ENCODE data around the gene DLG1.
"Not testable (repeated sequence)": the region's sequence is repeated elsewhere in the genome, so short reads cannot be mapped to it uniquely, and the experiment has no call there.

Gene DLG1

DNA sequence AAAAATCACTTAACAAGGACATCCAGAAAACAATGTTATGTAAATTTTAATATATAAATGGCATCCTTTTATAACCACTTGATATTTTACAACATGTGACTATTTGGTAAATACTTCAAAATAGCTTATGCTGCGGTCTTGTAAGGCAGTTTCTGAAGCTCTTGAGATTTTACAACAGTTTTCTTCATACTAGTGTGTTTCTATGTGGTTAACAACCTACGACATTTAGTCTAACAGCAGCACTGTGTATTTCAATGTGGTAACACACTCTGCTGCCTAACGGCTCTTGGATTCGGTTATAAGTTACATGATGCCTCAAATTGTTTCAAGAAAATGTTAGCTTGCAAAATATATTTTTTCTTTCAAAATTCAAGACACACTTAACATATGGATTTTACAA lies 255.9 kb downstream of the DLG1 start:
- TF ChIP-seq, protein P1, sequence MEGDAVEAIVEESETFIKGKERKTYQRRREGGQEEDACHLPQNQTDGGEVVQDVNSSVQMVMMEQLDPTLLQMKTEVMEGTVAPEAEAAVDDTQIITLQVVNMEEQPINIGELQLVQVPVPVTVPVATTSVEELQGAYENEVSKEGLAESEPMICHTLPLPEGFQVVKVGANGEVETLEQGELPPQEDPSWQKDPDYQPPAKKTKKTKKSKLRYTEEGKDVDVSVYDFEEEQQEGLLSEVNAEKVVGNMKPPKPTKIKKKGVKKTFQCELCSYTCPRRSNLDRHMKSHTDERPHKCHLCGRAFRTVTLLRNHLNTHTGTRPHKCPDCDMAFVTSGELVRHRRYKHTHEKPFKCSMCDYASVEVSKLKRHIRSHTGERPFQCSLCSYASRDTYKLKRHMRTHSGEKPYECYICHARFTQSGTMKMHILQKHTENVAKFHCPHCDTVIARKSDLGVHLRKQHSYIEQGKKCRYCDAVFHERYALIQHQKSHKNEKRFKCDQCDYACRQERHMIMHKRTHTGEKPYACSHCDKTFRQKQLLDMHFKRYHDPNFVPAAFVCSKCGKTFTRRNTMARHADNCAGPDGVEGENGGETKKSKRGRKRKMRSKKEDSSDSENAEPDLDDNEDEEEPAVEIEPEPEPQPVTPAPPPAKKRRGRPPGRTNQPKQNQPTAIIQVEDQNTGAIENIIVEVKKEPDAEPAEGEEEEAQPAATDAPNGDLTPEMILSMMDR (conservative IDR thresholded peaks at IDR 0.05; ENCODE audit: low read length): no peak
- DNase-seq (ENCODE audit: low read depth): no peak
- no peak overlapping the region for H3K4me3 ChIP-seq (ENCODE audit: low read length)

DNA sequence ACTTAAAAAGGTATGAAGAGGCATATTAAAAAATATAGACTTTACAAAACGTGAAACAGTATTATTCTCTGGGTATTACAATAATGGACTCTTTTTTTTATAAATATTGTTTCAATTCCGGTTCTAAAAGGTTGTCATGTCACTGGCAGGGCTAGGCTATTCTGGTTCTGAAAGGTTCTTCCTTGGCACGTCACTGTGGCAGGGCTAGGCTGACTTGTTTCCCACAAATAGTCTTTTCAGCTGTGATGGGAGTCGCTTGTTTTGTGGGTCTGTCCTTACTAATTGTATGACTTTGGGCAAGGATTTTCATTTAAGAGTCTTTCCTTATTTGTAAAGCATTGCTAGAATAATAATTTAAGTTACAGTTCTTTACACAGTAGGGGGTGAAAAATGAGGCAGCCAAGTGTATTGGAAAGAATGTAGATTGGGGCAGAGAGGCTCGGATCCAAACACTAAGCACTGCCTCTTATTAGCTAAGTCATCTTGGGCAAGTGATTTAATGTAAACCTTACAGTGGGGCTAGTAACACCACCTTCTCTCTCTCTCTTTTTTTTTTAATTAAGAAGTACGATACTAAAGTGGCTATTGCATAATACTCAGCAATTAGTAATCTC lies 256.4 kb downstream of the DLG1 start:
- TF ChIP-seq, protein P1 (conservative IDR thresholded peaks at IDR 0.05; ENCODE audit: low read length): no peak
- no peak for DNase-seq (ENCODE audit: low read depth)
- no peak overlapping the region for H3K4me3 ChIP-seq (ENCODE audit: low read length)

DNA sequence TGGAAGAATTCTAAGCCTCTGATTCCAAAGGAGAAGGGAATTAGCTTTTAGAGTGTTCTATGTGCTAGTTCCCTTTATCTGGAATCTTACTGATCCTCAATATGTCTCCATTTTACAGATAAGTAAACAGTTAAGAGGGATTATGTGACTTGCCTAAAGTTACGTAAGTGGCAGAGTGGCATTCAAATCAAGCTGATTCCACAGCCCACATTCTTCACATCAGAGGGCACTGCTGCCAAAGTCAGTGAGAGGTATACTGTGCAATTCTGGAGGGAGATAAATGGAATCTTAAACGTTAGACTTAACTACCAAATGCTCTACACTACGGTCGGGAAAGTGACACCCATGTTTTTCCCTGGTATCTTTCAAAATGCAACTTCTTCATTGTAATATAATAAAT lies 257.8 kb downstream of the DLG1 start:
- DNase-seq (ENCODE audit: low read depth): no peak
- H3K4me3 ChIP-seq (ENCODE audit: low read length): no peak overlapping the region
- TF ChIP-seq, protein P1 (conservative IDR thresholded peaks at IDR 0.05; ENCODE audit: low read length): no peak

DNA sequence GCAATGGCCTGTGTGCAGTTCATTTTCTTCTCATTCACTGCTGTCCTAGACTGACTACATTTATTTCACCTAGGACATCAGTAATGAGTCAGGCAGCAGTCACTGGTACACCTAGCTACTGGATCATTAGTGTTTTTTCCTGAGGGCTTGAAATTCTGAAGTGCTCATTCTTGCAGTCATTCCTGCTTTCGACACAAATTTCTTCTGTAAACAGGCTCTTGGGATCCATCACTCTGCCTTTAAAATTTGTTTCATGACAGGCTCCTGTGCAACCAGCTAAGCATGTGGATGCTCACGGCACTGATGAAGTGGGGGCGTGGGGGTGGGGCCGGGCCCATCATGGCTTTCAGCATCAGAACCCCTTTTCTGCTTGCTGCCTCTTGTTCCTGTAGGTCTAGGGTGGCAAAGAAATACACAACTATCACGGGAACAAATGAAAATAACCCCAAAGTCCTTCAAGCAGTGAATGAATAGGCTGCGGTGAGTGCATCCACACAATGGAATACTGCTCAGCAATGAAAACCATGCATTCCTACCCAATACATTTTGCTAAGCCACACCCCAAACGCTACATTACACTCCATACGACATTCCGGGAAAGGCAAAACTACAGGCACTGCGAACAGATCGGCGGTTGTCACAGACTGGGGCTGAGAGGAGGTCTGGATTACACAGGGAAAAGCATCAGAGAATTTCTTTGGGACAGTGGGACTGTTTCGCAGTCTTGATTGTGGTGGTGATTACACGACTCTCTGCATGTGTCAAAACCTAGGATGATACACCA lies 259.5 kb downstream of the DLG1 start:
- no peak overlapping the region for H3K4me3 ChIP-seq (ENCODE audit: low read length)
- TF ChIP-seq, protein P1 (conservative IDR thresholded peaks at IDR 0.05; ENCODE audit: low read length): no peak
- DNase-seq (ENCODE audit: low read depth): no peak

DNA sequence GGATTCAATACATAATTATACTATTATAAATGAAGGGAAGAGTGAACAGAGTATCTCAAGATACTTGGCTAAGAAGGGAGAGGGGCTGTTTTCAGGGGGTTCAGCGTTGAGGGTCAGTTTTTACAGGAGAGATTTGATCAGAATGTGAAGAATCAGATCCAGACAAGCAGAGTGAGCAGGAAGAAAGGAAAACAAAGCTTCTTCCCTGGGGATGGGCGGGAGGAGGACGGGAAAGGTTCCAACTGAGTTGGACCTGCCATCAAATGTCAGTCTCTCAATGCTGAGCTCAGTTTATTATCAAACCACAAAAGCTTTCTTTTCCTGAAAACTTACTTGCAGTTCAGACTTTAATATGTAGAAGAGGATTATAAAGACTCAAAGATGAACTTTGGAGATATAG lies 262.8 kb downstream of the DLG1 start:
- no peak for DNase-seq (ENCODE audit: low read depth)
- no peak overlapping the region for H3K4me3 ChIP-seq (ENCODE audit: low read length)
- TF ChIP-seq, protein P1 (conservative IDR thresholded peaks at IDR 0.05; ENCODE audit: low read length): no peak

DNA sequence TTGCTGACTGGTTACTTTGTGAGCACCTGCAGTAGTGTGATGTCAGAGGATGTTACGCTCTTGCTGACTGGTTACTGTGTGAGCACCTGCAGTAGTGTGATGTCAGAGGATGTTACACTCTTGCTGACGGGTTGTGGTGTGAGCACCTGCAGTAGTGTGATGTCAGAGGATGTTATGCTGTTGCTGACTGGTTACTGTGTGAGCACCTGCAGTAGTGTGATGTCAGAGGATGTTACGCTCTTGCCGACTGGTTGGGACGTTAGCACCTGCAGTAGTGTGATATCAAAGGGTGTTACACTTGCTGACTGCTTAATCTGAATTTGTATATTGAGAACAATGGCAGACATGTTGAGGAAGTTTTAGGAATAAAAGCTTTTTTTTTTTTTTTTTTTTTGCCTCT lies 263.6 kb downstream of the DLG1 start:
- not testable (repeated sequence) for DNase-seq (ENCODE audit: low read depth)

DNA sequence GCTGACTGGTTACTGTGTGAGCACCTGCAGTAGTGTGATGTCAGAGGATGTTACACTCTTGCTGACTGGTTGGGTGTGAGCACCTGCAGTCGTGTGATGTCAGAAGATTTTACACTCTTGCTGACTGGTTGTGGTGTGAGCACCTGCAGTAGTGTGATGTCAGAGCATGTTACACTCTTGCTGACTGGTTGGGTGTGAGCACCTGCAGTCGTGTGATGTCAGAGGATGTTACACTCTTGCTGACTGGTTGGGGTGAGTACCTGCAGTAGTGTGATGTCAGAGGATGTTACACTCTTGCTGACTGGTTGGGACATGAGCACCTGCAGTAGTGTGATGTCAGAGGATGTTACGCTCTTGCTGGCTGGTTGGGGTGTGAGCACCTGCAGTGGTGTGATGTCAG lies 264.6 kb downstream of the DLG1 start:
- not testable (repeated sequence) for H3K4me3 ChIP-seq (ENCODE audit: low read length); DNase-seq (ENCODE audit: low read depth)

More for the DNA sequence above, 263.6 kb downstream of the DLG1 start:
- H3K4me3 ChIP-seq (ENCODE audit: low read length): not testable (repeated sequence)
